ENCODE data around the gene EVI2B. TPM values are rescaled to one million over a fixed set of nuclear protein-coding genes. Genes with fewer than 3 reads are reported as not detected.
"Not testable (repeated sequence)": the region's sequence is repeated elsewhere in the genome, so short reads cannot be mapped to it uniquely, and the experiment has no call there.

Gene EVI2B
- polyA plus RNA-seq, 2 donors: 1.8 TPM

DNA sequence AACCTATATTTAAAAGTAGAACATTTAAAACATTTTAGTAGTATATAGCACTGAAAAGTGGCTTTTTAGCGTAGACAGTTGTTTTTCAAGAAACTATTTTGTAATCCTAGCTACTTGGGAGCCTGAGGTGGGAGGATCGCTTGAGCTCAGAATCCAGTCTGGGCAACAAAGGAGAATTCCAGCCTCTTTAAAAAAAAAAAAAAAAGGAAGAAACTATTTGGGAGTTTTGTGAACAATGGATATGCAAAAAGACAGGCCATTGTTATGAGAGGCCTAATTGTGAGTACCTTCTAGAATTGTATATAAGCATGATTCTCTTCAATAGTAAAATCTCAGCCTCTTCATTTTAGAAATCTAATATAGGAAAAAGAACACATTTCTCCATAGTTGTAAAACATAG lies 34.5 kb downstream of the EVI2B start:
- Histone ChIP-seq H3K36me3 (ENCODE audit: control insufficient read depth in 2 of 2, insufficient read depth in 2 of 2, low read length in 1 of 2) (peaks cover 0 to 2% of the 10 kb centered on the region in 2 donors), H3K4me1 (ENCODE audit: control insufficient read depth in 2 of 2, insufficient read depth in 2 of 2, low read length in 1 of 2) (no peaks in the 10 kb centered on the region), H3K4me3 (ENCODE audit: low read depth in 1 of 2, low read length in 2 of 2) (no peak overlapping the region), H3K27me3 (ENCODE audit: control insufficient read depth in 1 of 2, insufficient read depth in 2 of 2, low read length in 2 of 2) (no peaks in the 10 kb centered on the region), H3K9me3 (ENCODE audit: control insufficient read depth in 2 of 2, insufficient read depth in 1 of 2, low read depth in 1 of 2, low read length in 1 of 2) (no peaks in the 10 kb centered on the region), H3K27ac (ENCODE audit: low read depth in 2 of 2, low read length in 1 of 2) (no peak overlapping the region)
- WGBS, 2 donors: 98 to 100% methylated on average over 2 of the region's 2 CpGs

GRCh38 chr17:31275116-31275515 lies 38.7 kb downstream of the EVI2B start:
- WGBS, 2 donors: 96 to 98% methylated on average over 1 of the region's 1 CpG
- H3K36me3 ChIP-seq (ENCODE audit: control insufficient read depth in 2 of 2, insufficient read depth in 2 of 2, low read length in 1 of 2): no peaks in the 10 kb centered on the region
- no peak overlapping the region for H3K4me3 ChIP-seq (ENCODE audit: low read depth in 1 of 2, low read length in 2 of 2)
- H3K27me3 ChIP-seq (ENCODE audit: control insufficient read depth in 1 of 2, insufficient read depth in 2 of 2, low read length in 2 of 2): no peaks in the 10 kb centered on the region
- H3K27ac ChIP-seq (ENCODE audit: low read depth in 2 of 2, low read length in 1 of 2): no peak overlapping the region
- H3K4me1 ChIP-seq (ENCODE audit: control insufficient read depth in 2 of 2, insufficient read depth in 2 of 2, low read length in 1 of 2): no peaks in the 10 kb centered on the region
- no peaks in the 10 kb centered on the region for H3K9me3 ChIP-seq (ENCODE audit: control insufficient read depth in 2 of 2, insufficient read depth in 1 of 2, low read depth in 1 of 2, low read length in 1 of 2)

- no peak overlapping the region for H3K27ac ChIP-seq (ENCODE audit: low read depth in 2 of 2, low read length in 1 of 2)
Observed at GRCh38 chr17:31274252-31274651, 39.6 kb downstream of the EVI2B start.

DNA sequence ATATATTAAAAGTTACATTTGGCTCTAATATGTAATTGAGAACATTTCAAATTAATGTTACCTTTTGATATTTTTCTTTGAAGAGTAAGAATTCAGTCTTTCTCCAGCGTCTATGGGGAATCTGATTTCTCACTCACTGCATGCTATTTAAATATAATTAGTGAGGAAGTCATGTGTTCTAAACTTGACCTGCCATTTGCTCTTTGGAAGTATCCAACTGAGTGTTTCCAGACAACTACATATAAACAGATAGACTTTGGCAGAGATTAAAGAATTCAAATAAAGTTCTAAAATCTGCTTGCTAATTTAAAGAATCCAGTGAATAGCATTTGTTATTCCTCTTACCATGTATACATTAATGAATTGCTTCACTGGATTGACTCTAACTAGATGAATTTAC lies 40.3 kb downstream of the EVI2B start:
- Histone ChIP-seq H3K4me3 (ENCODE audit: low read depth in 1 of 2, low read length in 2 of 2) (no peak overlapping the region), H3K4me1 (ENCODE audit: control insufficient read depth in 2 of 2, insufficient read depth in 2 of 2, low read length in 1 of 2) (no peaks in the 10 kb centered on the region), H3K36me3 (ENCODE audit: control insufficient read depth in 2 of 2, insufficient read depth in 2 of 2, low read length in 1 of 2) (no peaks in the 10 kb centered on the region), H3K9me3 (ENCODE audit: control insufficient read depth in 2 of 2, insufficient read depth in 1 of 2, low read depth in 1 of 2, low read length in 1 of 2) (no peaks in the 10 kb centered on the region), H3K27me3 (ENCODE audit: control insufficient read depth in 1 of 2, insufficient read depth in 2 of 2, low read length in 2 of 2) (no peaks in the 10 kb centered on the region), H3K27ac (ENCODE audit: low read depth in 2 of 2, low read length in 1 of 2) (no peak overlapping the region)
- WGBS, 2 donors: 60 to 65% methylated on average over 1 of the region's 1 CpG

More at GRCh38 chr17:31274252-31274651, 39.6 kb downstream of the EVI2B start:
- H3K36me3 ChIP-seq (ENCODE audit: control insufficient read depth in 2 of 2, insufficient read depth in 2 of 2, low read length in 1 of 2): no peaks in the 10 kb centered on the region
- H3K4me1 ChIP-seq (ENCODE audit: control insufficient read depth in 2 of 2, insufficient read depth in 2 of 2, low read length in 1 of 2): no peaks in the 10 kb centered on the region
- no peaks in the 10 kb centered on the region for H3K9me3 ChIP-seq (ENCODE audit: control insufficient read depth in 2 of 2, insufficient read depth in 1 of 2, low read depth in 1 of 2, low read length in 1 of 2)
- WGBS, 2 donors: 50 to 67% methylated on average over 2 of the region's 2 CpGs
- H3K27me3 ChIP-seq (ENCODE audit: control insufficient read depth in 1 of 2, insufficient read depth in 2 of 2, low read length in 2 of 2): no peaks in the 10 kb centered on the region
- H3K4me3 ChIP-seq (ENCODE audit: low read depth in 1 of 2, low read length in 2 of 2): no peak overlapping the region

- no peak overlapping the region for H3K27ac ChIP-seq (ENCODE audit: low read depth in 2 of 2, low read length in 1 of 2)
- H3K4me3 ChIP-seq (ENCODE audit: low read depth in 1 of 2, low read length in 2 of 2): no peak overlapping the region
- no peaks in the 10 kb centered on the region for H3K27me3 ChIP-seq (ENCODE audit: control insufficient read depth in 1 of 2, insufficient read depth in 2 of 2, low read length in 2 of 2)
- no peaks in the 10 kb centered on the region for H3K36me3 ChIP-seq (ENCODE audit: control insufficient read depth in 2 of 2, insufficient read depth in 2 of 2, low read length in 1 of 2)
- no peaks in the 10 kb centered on the region for H3K4me1 ChIP-seq (ENCODE audit: control insufficient read depth in 2 of 2, insufficient read depth in 2 of 2, low read length in 1 of 2)
- no peaks in the 10 kb centered on the region for H3K9me3 ChIP-seq (ENCODE audit: control insufficient read depth in 2 of 2, insufficient read depth in 1 of 2, low read depth in 1 of 2, low read length in 1 of 2)
Observed at GRCh38 chr17:31272803-31273202, 41.1 kb downstream of the EVI2B start.

DNA sequence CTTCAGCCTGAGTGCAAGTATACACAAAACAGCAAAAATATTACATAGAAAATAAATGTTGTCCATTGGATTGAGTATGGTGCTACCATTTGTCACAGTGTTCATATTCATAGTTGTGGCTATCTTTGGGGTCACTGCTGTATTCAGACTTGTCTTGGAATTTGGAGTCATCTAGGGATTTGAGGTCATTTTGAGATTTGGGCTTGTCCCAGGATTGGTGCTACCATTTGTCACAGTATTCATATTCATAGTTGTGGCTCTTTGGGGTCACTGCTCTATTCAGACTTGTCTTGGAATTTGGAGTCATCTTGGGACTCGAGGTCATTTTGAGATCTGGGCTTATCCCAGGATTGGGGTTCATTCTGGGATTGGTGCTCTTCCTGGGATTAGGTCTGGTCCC lies 41.6 kb downstream of the EVI2B start:
- 91 to 92% methylated on average over 1 of the region's 1 CpG for WGBS, 2 donors
- Histone ChIP-seq H3K36me3 (ENCODE audit: control insufficient read depth in 2 of 2, insufficient read depth in 2 of 2, low read length in 1 of 2) (no peaks in the 10 kb centered on the region), H3K4me3 (ENCODE audit: low read depth in 1 of 2, low read length in 2 of 2) (no peak overlapping the region), H3K9me3 (ENCODE audit: control insufficient read depth in 2 of 2, insufficient read depth in 1 of 2, low read depth in 1 of 2, low read length in 1 of 2) (no peaks in the 10 kb centered on the region), H3K27ac (ENCODE audit: low read depth in 2 of 2, low read length in 1 of 2) (no peak overlapping the region), H3K27me3 (ENCODE audit: control insufficient read depth in 1 of 2, insufficient read depth in 2 of 2, low read length in 2 of 2) (no peaks in the 10 kb centered on the region), H3K4me1 (ENCODE audit: control insufficient read depth in 2 of 2, insufficient read depth in 2 of 2, low read length in 1 of 2) (no peaks in the 10 kb centered on the region)

GRCh38 chr17:31269578-31269983 lies 44.3 kb downstream of the EVI2B start:
- Histone ChIP-seq H3K36me3 (ENCODE audit: control insufficient read depth in 2 of 2, insufficient read depth in 2 of 2, low read length in 1 of 2) (peaks cover 0 to 2% of the 10 kb centered on the region in 2 donors), H3K27me3 (ENCODE audit: control insufficient read depth in 1 of 2, insufficient read depth in 2 of 2, low read length in 2 of 2) (no peaks in the 10 kb centered on the region), H3K27ac (ENCODE audit: low read depth in 2 of 2, low read length in 1 of 2) (no peak overlapping the region), H3K9me3 (ENCODE audit: control insufficient read depth in 2 of 2, insufficient read depth in 1 of 2, low read depth in 1 of 2, low read length in 1 of 2) (no peaks in the 10 kb centered on the region), H3K4me3 (ENCODE audit: low read depth in 1 of 2, low read length in 2 of 2) (no peak overlapping the region), H3K4me1 (ENCODE audit: control insufficient read depth in 2 of 2, insufficient read depth in 2 of 2, low read length in 1 of 2) (no peaks in the 10 kb centered on the region)
- WGBS, 2 donors: 66 to 77% methylated on average over 1 of the region's 1 CpG

- Histone ChIP-seq H3K27ac (ENCODE audit: low read depth in 2 of 2, low read length in 1 of 2) (no peak overlapping the region), H3K4me1 (ENCODE audit: control insufficient read depth in 2 of 2, insufficient read depth in 2 of 2, low read length in 1 of 2) (no peaks in the 10 kb centered on the region), H3K9me3 (ENCODE audit: control insufficient read depth in 2 of 2, insufficient read depth in 1 of 2, low read depth in 1 of 2, low read length in 1 of 2) (no peaks in the 10 kb centered on the region), H3K36me3 (ENCODE audit: control insufficient read depth in 2 of 2, insufficient read depth in 2 of 2, low read length in 1 of 2) (peaks cover 0 to 2% of the 10 kb centered on the region in 2 donors), H3K27me3 (ENCODE audit: control insufficient read depth in 1 of 2, insufficient read depth in 2 of 2, low read length in 2 of 2) (no peaks in the 10 kb centered on the region), H3K4me3 (ENCODE audit: low read depth in 1 of 2, low read length in 2 of 2) (no peak overlapping the region)
- WGBS, 2 donors: 98% methylated on average over 2 of the region's 2 CpGs
Observed at GRCh38 chr17:31269036-31269577, 44.7 kb downstream of the EVI2B start.

DNA sequence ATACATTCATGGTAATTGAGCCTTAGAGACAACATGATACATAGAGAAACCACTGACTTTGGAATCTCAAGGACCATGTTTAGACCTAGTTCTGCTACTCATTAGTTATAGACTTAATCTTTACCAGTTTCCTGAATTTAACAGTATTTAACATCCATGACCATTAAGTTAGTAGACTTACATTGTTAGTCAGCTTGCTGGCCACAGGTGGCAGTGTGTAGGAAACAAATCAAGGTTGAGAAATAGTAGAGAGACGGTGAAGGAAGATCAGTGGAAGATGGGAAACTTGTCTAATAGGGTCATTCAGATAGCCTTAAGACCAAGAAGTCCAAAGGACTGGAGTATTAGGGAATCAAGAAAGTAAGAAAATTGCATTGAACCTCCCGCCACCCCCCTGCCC lies 47.8 kb downstream of the EVI2B start:
- peaks cover 0 to 2% of the 10 kb centered on the region in 2 donors for H3K36me3 ChIP-seq (ENCODE audit: control insufficient read depth in 2 of 2, insufficient read depth in 2 of 2, low read length in 1 of 2)
- H3K27ac ChIP-seq (ENCODE audit: low read depth in 2 of 2, low read length in 1 of 2): no peak overlapping the region
- 86 to 92% methylated on average over 2 of the region's 2 CpGs for WGBS, 2 donors

DNA sequence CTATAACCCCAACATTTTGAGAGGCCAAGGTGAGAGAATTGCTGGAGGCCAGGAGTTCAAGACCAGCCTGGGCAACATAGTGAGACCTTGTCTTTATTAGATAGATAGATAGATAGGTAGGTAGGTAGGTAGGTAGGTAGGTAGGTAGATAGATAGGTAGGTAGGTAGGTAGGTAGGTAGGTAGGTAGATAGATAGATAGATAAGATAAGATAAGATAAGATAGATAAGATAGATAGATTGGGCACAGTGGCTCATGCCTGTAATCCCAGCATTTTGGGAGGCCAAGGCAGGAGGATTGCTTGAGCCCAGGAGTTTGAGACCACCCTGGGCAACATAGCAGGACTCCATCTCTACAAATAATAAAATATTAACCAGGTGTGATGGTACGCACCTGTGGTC lies 50.9 kb downstream of the EVI2B start:
- not testable (repeated sequence) for H3K9me3 ChIP-seq (ENCODE audit: control insufficient read depth in 2 of 2, insufficient read depth in 1 of 2, low read depth in 1 of 2, low read length in 1 of 2); H3K4me1 ChIP-seq (ENCODE audit: control insufficient read depth in 2 of 2, insufficient read depth in 2 of 2, low read length in 1 of 2); H3K27me3 ChIP-seq (ENCODE audit: control insufficient read depth in 1 of 2, insufficient read depth in 2 of 2, low read length in 2 of 2); H3K36me3 ChIP-seq (ENCODE audit: control insufficient read depth in 2 of 2, insufficient read depth in 2 of 2, low read length in 1 of 2); H3K27ac ChIP-seq (ENCODE audit: low read depth in 2 of 2, low read length in 1 of 2); H3K4me3 ChIP-seq (ENCODE audit: low read depth in 1 of 2, low read length in 2 of 2)
- WGBS, 2 donors: 98 to 100% methylated on average over 1 of the region's 1 CpG

More for the DNA sequence above, 47.8 kb downstream of the EVI2B start:
- no peak overlapping the region for H3K4me3 ChIP-seq (ENCODE audit: low read depth in 1 of 2, low read length in 2 of 2)
- no peaks in the 10 kb centered on the region for H3K4me1 ChIP-seq (ENCODE audit: control insufficient read depth in 2 of 2, insufficient read depth in 2 of 2, low read length in 1 of 2)
- H3K27me3 ChIP-seq (ENCODE audit: control insufficient read depth in 1 of 2, insufficient read depth in 2 of 2, low read length in 2 of 2): no peaks in the 10 kb centered on the region
- H3K9me3 ChIP-seq (ENCODE audit: control insufficient read depth in 2 of 2, insufficient read depth in 1 of 2, low read depth in 1 of 2, low read length in 1 of 2): no peaks in the 10 kb centered on the region

Measured in esophagus (tissue), 2 donors.